IMR-90 (cell line): ENCODE measurements around the gene PRPSAP1. TPM values are rescaled to one million over a fixed set of nuclear protein-coding genes. Genes with fewer than 3 reads are reported as not detected.

Experiments used
- ATAC-seq: fragments of 200-7000 bp; cut with Tn5 transposase; 2 replicates; pipeline ENCODE4 v1.9.1; 2020; ENCODE audit warnings: low read depth, mild to moderate bottlenecking, moderate library complexity
- BruUV-seq: library from RNA; stranded (reverse); fragments of 400-500 nt; replicated peaks from 2 replicates; lab custom pipeline; 2021; lab: Mats Ljungman, UMichigan
- CTCF ChIA-PET: fragments of 300-600 bp; formaldehyde crosslinking; extraction: SDS; loops from one replicate; lab custom pipeline; 2021; ENCODE audit warnings: antibody characterized with exemption; lab: Yijun Ruan, JAX
- POLR2A ChIA-PET: fragments of 300-600 bp; sonication (Branson Sonifier 250); formaldehyde crosslinking; loops from one replicate; lab custom pipeline; 2022; ENCODE audit warnings: antibody characterized with exemption; ENCODE audit not compliant: unreplicated experiment; lab: Charles Lee
- DNase-seq: peaks from one replicate; pipeline ENCODE4 v3.0.0; 2013
- H2AFZ ChIP-seq: replicated peaks from 2 replicates; pipeline ENCODE3; 2013; ENCODE audit warnings: low read length, mild to moderate bottlenecking; ENCODE audit not compliant: poor library complexity
- H2AK5ac ChIP-seq: 2 replicates; pipeline ENCODE4 v1.6.1; 2013; ENCODE audit warnings: low read depth, low read length, inconsistent platforms
- H2AK9ac ChIP-seq: replicated peaks from 2 replicates; pipeline ENCODE3; 2013; ENCODE audit warnings: mild to moderate bottlenecking, low read depth, low read length, moderate library complexity; ENCODE audit not compliant: poor library complexity
- H2BK120ac ChIP-seq: 2 replicates; pipeline ENCODE4 v1.6.1; 2013; ENCODE audit warnings: low read depth, low read length, inconsistent platforms
- H2BK15ac ChIP-seq: 3 replicates; pipeline ENCODE4 v1.6.1; 2013; ENCODE audit warnings: low read depth, low read length, inconsistent platforms
- H2BK20ac ChIP-seq: 2 replicates; pipeline ENCODE4 v1.6.1; 2013; ENCODE audit warnings: low read depth, mild to moderate bottlenecking, inconsistent platforms, low read length, moderate library complexity
- H2BK5ac ChIP-seq: 2 replicates; pipeline ENCODE4 v1.6.1; 2013; ENCODE audit warnings: mild to moderate bottlenecking, low read depth, low read length, inconsistent platforms; ENCODE audit not compliant: poor library complexity, severe bottlenecking
- H3K14ac ChIP-seq: replicated peaks from 2 replicates; pipeline ENCODE4 v1.6.1; 2013; ENCODE audit warnings: low read depth, low read length, inconsistent platforms
- H3K18ac ChIP-seq: 2 replicates; pipeline ENCODE4 v1.6.1; 2013; ENCODE audit warnings: low read depth, low read length, control low read depth
- H3K23ac ChIP-seq: 2 replicates; pipeline ENCODE4 v1.6.1; 2013; ENCODE audit warnings: low read depth, low read length, inconsistent platforms
- H3K27ac ChIP-seq: 2 replicates; pipeline ENCODE4 v1.5.1; 2013; ENCODE audit warnings: mild to moderate bottlenecking, control low read depth, low read length; ENCODE audit not compliant: insufficient read depth
- H3K27me3 ChIP-seq: 2 replicates; pipeline ENCODE4 v1.6.1; 2013; ENCODE audit warnings: low read length; ENCODE audit not compliant: control insufficient read depth, insufficient read depth
- H3K36me3 ChIP-seq: 2 replicates; pipeline ENCODE4 v1.6.1; 2013; ENCODE audit warnings: low read length, mixed read lengths; ENCODE audit not compliant: control insufficient read depth, insufficient read depth
- H3K4ac ChIP-seq: 2 replicates; pipeline ENCODE4 v1.6.1; 2013; ENCODE audit warnings: low read depth, low read length, inconsistent platforms
- H3K4me1 ChIP-seq: 2 replicates; pipeline ENCODE4 v1.6.1; 2013; ENCODE audit warnings: low read length, mixed read lengths; ENCODE audit not compliant: control insufficient read depth, insufficient read depth
- H3K4me2 ChIP-seq: 2 replicates; pipeline ENCODE4 v1.6.1; 2013; ENCODE audit warnings: low read depth, mild to moderate bottlenecking, control low read depth, low read length, moderate library complexity
- H3K4me3 ChIP-seq: 2 replicates; pipeline ENCODE4 v1.5.1; 2013; ENCODE audit warnings: low read depth, mild to moderate bottlenecking, control low read depth, low read length, moderate library complexity; ENCODE audit not compliant: insufficient read depth
- H3K56ac ChIP-seq: 2 replicates; pipeline ENCODE4 v1.6.1; 2013; ENCODE audit warnings: low read length, inconsistent platforms; ENCODE audit not compliant: insufficient read depth; ENCODE audit errors: extremely low read depth
- H3K79me1 ChIP-seq, 2 experiments: 2 replicates each; pipeline ENCODE4 v1.6.1; 2013; ENCODE audit warnings: low read length in 2 of 2, inconsistent platforms in 1 of 2, low read depth in 1 of 2
- H3K9ac ChIP-seq: 2 replicates; pipeline ENCODE4 v1.6.1; 2013; ENCODE audit warnings: low read depth, low read length, control low read depth
- H3K9me1 ChIP-seq: 2 replicates; pipeline ENCODE4 v1.6.1; 2013; ENCODE audit warnings: low read length, inconsistent platforms; ENCODE audit not compliant: insufficient read depth
- H3K9me3 ChIP-seq: 2 replicates; pipeline ENCODE4 v1.6.1; 2013; ENCODE audit warnings: low read length; ENCODE audit not compliant: control insufficient read depth, insufficient read depth
- H4K20me1 ChIP-seq: 2 replicates; pipeline ENCODE4 v1.6.1; 2013; ENCODE audit warnings: low read length, inconsistent platforms; ENCODE audit not compliant: insufficient read depth
- H4K5ac ChIP-seq: 2 replicates; pipeline ENCODE4 v1.6.1; 2013; ENCODE audit warnings: mild to moderate bottlenecking, low read depth, low read length, control low read depth
- H4K8ac ChIP-seq, 2 experiments: 2 replicates each; pipeline ENCODE4 v1.6.1; 2013; ENCODE audit warnings: low read depth in 2 of 2, low read length in 2 of 2, control low read depth in 1 of 2, inconsistent platforms in 1 of 2
- H4K91ac ChIP-seq: 2 replicates; pipeline ENCODE4 v1.6.1; 2013; ENCODE audit warnings: low read depth, low read length, inconsistent platforms; ENCODE audit not compliant: insufficient read depth
- ELK1 ChIP-seq: fragments of 150-350 bp; IDR thresholded peaks from 2 replicates; pipeline ENCODE4 v1.6.1; 2016; ENCODE audit warnings: low read depth, mild to moderate bottlenecking, low read length, moderate library complexity, borderline replicate concordance
- FOS ChIP-seq: fragments of 150-350 bp; IDR thresholded peaks from 2 replicates; pipeline ENCODE4 v1.6.1; 2016; ENCODE audit warnings: low read depth, low read length
- WGBS, 2 experiments: methylation state at CpG; one replicate each; pipeline versions ENCODE4 v1.1.5 to v1.1.7; 2013; ENCODE audit warnings: missing lambda C conversion rate in 2 of 2; ENCODE audit not compliant: insufficient read length in 1 of 2; ENCODE audit errors: extremely low coverage in 2 of 2; 5-methylcytosine and 5-hydroxymethylcytosine counted together
- dilution Hi-C: fragments of 300-500 bp; cut with HindIII; formaldehyde crosslinking; loops from one replicate; pipeline ENCODE4 v1.14.3; 2018; ENCODE audit warnings: low sequenced_read_pairs; ENCODE audit not compliant: unreplicated experiment
- in situ Hi-C: fragments of 300-500 bp; cut with MboI; formaldehyde crosslinking; loops from 3 replicates; pipeline ENCODE4 v1.14.3; 2019; ENCODE audit warnings: low sequenced_read_pairs, inconsistent platforms, mixed read lengths
- intact Hi-C: fragments of 100-400 bp; cut with micrococcal nuclease; formaldehyde crosslinking; loops from 2 replicates; pipeline ENCODE4 v1.10.0; 2022
- polyA plus RNA-seq, 3 experiments: library from polyadenylated mRNA; depleted of rRNA; stranded (reverse); fragments of >200 nt; gene quantifications; 2 replicates each; pipeline ENCODE4 v1.2.3, GENCODE V29; 2012; ENCODE audit warnings: low replicate concordance in 1 of 3
- total RNA-seq: library from RNA; depleted of rRNA; stranded (reverse); fragments of >200 nt; gene quantifications from 2 replicates; pipeline ENCODE4 v1.2.3, GENCODE V29; 2012

PRPSAP1 gene
- total and polyA plus RNA-seq, 2 of the 4 experiments (the other 2 are of a cell fraction), result 34.4 to 48.6 TPM

DNA sequence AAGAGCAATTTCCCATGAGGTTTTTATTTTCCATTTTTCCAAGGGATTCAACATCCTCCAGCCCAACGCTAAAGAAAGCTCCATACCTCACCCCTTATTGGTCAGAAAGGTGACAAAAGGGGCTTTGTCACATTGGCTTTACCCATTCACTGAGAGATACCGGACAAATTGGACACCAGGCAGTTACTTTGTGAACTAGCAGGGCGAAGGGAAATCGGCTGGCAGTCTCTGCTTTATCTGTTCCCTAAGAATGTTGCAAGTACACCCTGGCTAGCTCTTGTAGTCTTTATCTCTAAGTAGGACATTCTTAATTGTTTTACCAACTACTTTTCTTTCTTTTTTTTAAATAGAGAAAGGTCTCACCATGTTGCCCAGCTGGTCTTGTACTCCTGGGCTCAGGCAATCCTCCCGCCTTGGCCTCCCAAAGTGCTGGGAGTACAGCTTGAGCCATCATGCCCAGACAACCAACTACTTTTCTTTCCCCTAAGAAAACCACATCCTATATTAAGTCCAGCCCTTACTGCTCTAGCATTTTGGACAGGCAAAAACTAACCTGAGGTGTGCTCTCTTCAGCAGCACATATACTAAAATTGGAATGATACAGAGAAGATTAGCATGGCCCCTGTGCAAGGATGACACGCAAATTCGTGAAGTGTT, 16.8 kb downstream of the PRPSAP1 start:
- H3K4me2 ChIP-seq, result no peak overlapping the region
- POLR2A ChIA-PET, result no interaction called here

More for the DNA sequence above, 16.8 kb downstream of the PRPSAP1 start:
- in situ Hi-C loops, result no loop called here
- H2BK5ac ChIP-seq, result no peak overlapping the region
- no peak overlapping the region for H2BK20ac ChIP-seq
- no peak overlapping the region for H2AK9ac ChIP-seq
- no peak overlapping the region for H3K4me3 ChIP-seq
- TF ChIP-seq ELK1, result no peak
- no peak for TF ChIP-seq FOS
- H3K79me1 ChIP-seq, result peaks cover 35 to 55% of the 10 kb centered on the region in 2 experiments
- no peak overlapping the region for H3K27ac ChIP-seq
- no peak overlapping the region for H3K56ac ChIP-seq
- no peak overlapping the region for H3K4ac ChIP-seq
- DNase-seq (no peak), ATAC-seq (no peak)
- H3K4me1 ChIP-seq, result peaks cover 11% of the 10 kb centered on the region
- no peak overlapping the region for H2AFZ ChIP-seq
- H4K20me1 ChIP-seq, result peaks cover 20% of the 10 kb centered on the region
- no TSS peak for BruUV-seq
- peak overlapping the region; percentile 9; the same call in 1 of the 2 replicates for H2AK5ac ChIP-seq
- H4K91ac ChIP-seq, result no peak overlapping the region
- H3K23ac ChIP-seq, result peak overlapping the region; percentile 60; the same call in 1 of the 2 replicates
- peaks cover 20% of the 10 kb centered on the region for H3K9me1 ChIP-seq
- intact Hi-C loops, result no loop called here
- H2BK15ac ChIP-seq, result no peak overlapping the region
- no peaks in the 10 kb centered on the region for H3K27me3 ChIP-seq
- H4K5ac ChIP-seq, result no peak overlapping the region
- H3K9ac ChIP-seq, result no peak overlapping the region
- no peak overlapping the region for H3K14ac ChIP-seq
- H4K8ac ChIP-seq, result no peak overlapping the region
- 100% methylated on average over 1 of the region's 7 CpGs; no CpG with 5 or more reads in 1 of the 2 experiments for WGBS, 2 experiments
- CTCF ChIA-PET, result no interaction called here
- no peak overlapping the region for H3K18ac ChIP-seq
- H3K36me3 ChIP-seq, result peaks cover 15% of the 10 kb centered on the region
- dilution Hi-C loops, result no loop called here
- H3K9me3 ChIP-seq, result no peaks in the 10 kb centered on the region
- no peak overlapping the region for H2BK120ac ChIP-seq
